A549 (cell line): ENCODE data around the gene TP53RK. TPM values are rescaled to one million over a fixed set of nuclear protein-coding genes. Genes with fewer than 3 reads are reported as not detected.

Experiments
- ATAC-seq, 2 experiments: fragments of 200-7000 bp in 1 of 2; fragments of >200 bp in 1 of 2; cut with Nextera tagmentation in 1 of 2; cut with Tn5 transposase in 1 of 2; 3 replicates each; pipeline versions ENCODE4 v1.8.0 to v1.9.1; 2018 to 2020; ENCODE audit warnings: mild to moderate bottlenecking in 1 of 2, moderate library complexity in 1 of 2
- CTCF ChIA-PET: fragments of 300-600 bp; sonication (Branson Sonifier 250); formaldehyde crosslinking; extraction: SDS; loops from one replicate; lab custom pipeline; 2021; ENCODE audit warnings: antibody characterized with exemption, inconsistent platforms; lab: Yijun Ruan, JAX
- POLR2A ChIA-PET: fragments of 350-600 bp; formaldehyde crosslinking; extraction: SDS; loops from one replicate; lab custom pipeline; 2021; ENCODE audit warnings: antibody characterized with exemption, inconsistent platforms; lab: Yijun Ruan, JAX
- DNase-seq, 2 experiments: peaks; one replicate each; pipeline versions ENCODE4 v3.0.0 to v3.0.0-alpha.2; 2011 to 2016; ENCODE audit warnings: low read depth in 1 of 2, low spot score in 1 of 2
- FAIRE-seq: peaks from 2 replicates; lab custom pipeline; 2011; peaks lifted over from hg19 to GRCh38; lab: Jason Lieb, UNC
- H3K27ac ChIP-seq, 2 experiments: fragments of >200 bp; sonication (Bioruptor Twin); formaldehyde crosslinking; 3 replicates each; pipeline ENCODE4 v1.5.1; 2016 to 2017
- H3K4me1 ChIP-seq: fragments of >200 bp; sonication (Bioruptor Twin); formaldehyde crosslinking; 3 replicates; pipeline ENCODE4 v1.6.1; 2016
- H3K4me2 ChIP-seq: fragments of >200 bp; sonication (Bioruptor Twin); formaldehyde crosslinking; 3 replicates; pipeline ENCODE4 v1.6.1; 2016
- H3K4me3 ChIP-seq: fragments of >200 bp; sonication (Bioruptor Twin); formaldehyde crosslinking; 3 replicates; pipeline ENCODE4 v1.5.1; 2016
- H3K9me3 ChIP-seq: fragments of >200 bp; sonication (Bioruptor Twin); formaldehyde crosslinking; 3 replicates; pipeline ENCODE4 v1.6.1; 2016
- ATOH8 ChIP-seq: fragments of 250-450 bp; sonication (Bioruptor Pico); IDR thresholded peaks from 2 replicates; pipeline ENCODE4 v1.5.0; 2020; ENCODE audit warnings: low read depth, mild to moderate bottlenecking, moderate library complexity
- BCL3 ChIP-seq: fragments of >200 bp; sonication (Bioruptor Twin); formaldehyde crosslinking; IDR thresholded peaks from 3 replicates; pipeline ENCODE4 v1.6.1; 2016
- CBX2 ChIP-seq: fragments of 200-600 bp; sonication (generic); IDR thresholded peaks from 2 replicates; pipeline ENCODE4 v1.6.1; 2016; ENCODE audit warnings: low read depth, mild to moderate bottlenecking, borderline replicate concordance
- CEBPB ChIP-seq, 2 experiments: fragments of >200 bp in 1 of 2; sonication (Bioruptor Twin) in 1 of 2; formaldehyde crosslinking in 1 of 2; IDR thresholded peaks; 2 replicates each; pipeline ENCODE4 v1.6.1; 2012 to 2016
- CHD2 ChIP-seq: fragments of 150-350 bp; IDR thresholded peaks from 2 replicates; pipeline ENCODE4 v1.6.1; 2014; ENCODE audit warnings: low read length; ENCODE audit not compliant: partially characterized antibody
- EP300 ChIP-seq, 2 experiments: fragments of >200 bp; sonication (Bioruptor Twin); formaldehyde crosslinking; IDR thresholded peaks; 2 replicates in 1 of 2; 3 replicates in 1 of 2; pipeline ENCODE4 v1.6.1; 2016 to 2017
- ESRRA ChIP-seq: fragments of 150-350 bp; IDR thresholded peaks from 2 replicates; pipeline ENCODE4 v1.6.1; 2014; ENCODE audit warnings: mild to moderate bottlenecking, low read length, borderline replicate concordance
- FOSB ChIP-seq: fragments of 250-450 bp; sonication (Bioruptor Pico); IDR thresholded peaks from 2 replicates; pipeline ENCODE4 v1.5.0; 2020; ENCODE audit warnings: mild to moderate bottlenecking, moderate library complexity
- FOSL2 ChIP-seq, 2 experiments: fragments of 450-650 bp in 1 of 2; fragments of >200 bp in 1 of 2; sonication (Bioruptor Twin) in 1 of 2; formaldehyde crosslinking; IDR thresholded peaks; 2 replicates each; pipeline versions ENCODE4 v1.5.0 to v1.6.1; 2016 to 2020; ENCODE audit warnings: mild to moderate bottlenecking in 1 of 2, moderate library complexity in 1 of 2
- GATA3 ChIP-seq: IDR thresholded peaks from 2 replicates; pipeline ENCODE4 v1.6.1; 2012; ENCODE audit warnings: borderline replicate concordance
- HDAC2 ChIP-seq: fragments of 200-600 bp; sonication (generic); IDR thresholded peaks from 2 replicates; pipeline ENCODE4 v1.6.1; 2016
- HES2 ChIP-seq: fragments of >200 bp; sonication (Bioruptor Twin); formaldehyde crosslinking; IDR thresholded peaks from 2 replicates; pipeline ENCODE4 v1.6.1; 2016
- HEYL ChIP-seq: fragments of 250-450 bp; sonication (Bioruptor Pico); IDR thresholded peaks from 2 replicates; pipeline ENCODE4 v1.8.0; 2021; ENCODE audit warnings: mild to moderate bottlenecking, moderate library complexity
- HOXB5 ChIP-seq: fragments of 250-450 bp; sonication (Bioruptor Pico); IDR thresholded peaks from 2 replicates; pipeline ENCODE4 v1.5.0; 2020; ENCODE audit warnings: mild to moderate bottlenecking, moderate library complexity
- JUN ChIP-seq, 2 experiments: fragments of >200 bp; sonication (Bioruptor Twin); formaldehyde crosslinking; IDR thresholded peaks; 2 replicates in 1 of 2; 3 replicates in 1 of 2; pipeline ENCODE4 v1.6.1; 2016 to 2017
- MAZ ChIP-seq: fragments of 150-350 bp; IDR thresholded peaks from 2 replicates; pipeline ENCODE4 v1.6.1; 2014; ENCODE audit warnings: antibody characterized with exemption, low read depth, low read length, borderline replicate concordance
- MYC ChIP-seq: IDR thresholded peaks from 2 replicates; pipeline ENCODE4 v1.6.1; 2012; ENCODE audit warnings: mild to moderate bottlenecking, inconsistent platforms, low read length, improper control_type of control experiment, borderline replicate concordance
- NFE2L2 ChIP-seq: fragments of 150-350 bp; conservative IDR thresholded peaks from 2 replicates; pipeline ENCODE4 v1.6.1; 2014; ENCODE audit warnings: low read length
- NPAS2 ChIP-seq: fragments of 250-450 bp; sonication (Bioruptor Pico); IDR thresholded peaks from 2 replicates; pipeline ENCODE4 v1.8.0; 2022; ENCODE audit warnings: mild to moderate bottlenecking, moderate library complexity, borderline replicate concordance
- PHF8 ChIP-seq: fragments of 200-600 bp; sonication (generic); IDR thresholded peaks from 2 replicates; pipeline ENCODE4 v1.6.1; 2016; ENCODE audit warnings: low read depth, mild to moderate bottlenecking, antibody characterized with exemption, moderate library complexity, borderline replicate concordance
- REST ChIP-seq: fragments of 200-600 bp; sonication (generic); IDR thresholded peaks from 2 replicates; pipeline ENCODE4 v1.6.1; 2016; ENCODE audit warnings: antibody characterized with exemption, mild to moderate bottlenecking, moderate library complexity
- RNF2 ChIP-seq: fragments of 200-600 bp; sonication (generic); IDR thresholded peaks from 2 replicates; pipeline ENCODE4 v1.6.1; 2016; ENCODE audit warnings: low read depth, mild to moderate bottlenecking, antibody characterized with exemption, moderate library complexity, borderline replicate concordance
- SREBF2 ChIP-seq: fragments of 450-650 bp; IDR thresholded peaks from 2 replicates; pipeline ENCODE4 v1.6.1; 2014; ENCODE audit warnings: mild to moderate bottlenecking, moderate library complexity
- ZC3H11A ChIP-seq: fragments of 450-650 bp; IDR thresholded peaks from 2 replicates; pipeline ENCODE4 v1.6.1; 2014; ENCODE audit warnings: antibody characterized with exemption, mild to moderate bottlenecking
- ZFP36 ChIP-seq: fragments of 450-650 bp; IDR thresholded peaks from 2 replicates; pipeline ENCODE4 v1.6.1; 2014; ENCODE audit warnings: borderline replicate concordance; ENCODE audit not compliant: partially characterized antibody
- WGBS: methylation state at CpG from one replicate; pipeline ENCODE4 v1.1.6; 2017; ENCODE audit errors: missing lambda C conversion rate; 5-methylcytosine and 5-hydroxymethylcytosine counted together
- polyA plus RNA-seq, 4 experiments: library from polyadenylated mRNA; depleted of rRNA in 3 of 4; stranded (reverse); fragments of >200 nt; fragmentation: RNase III in 1 of 4; extraction: RNeasy Plus Mini Kit Qiagen cat#74134 plus additional on column Dnase treatment in 1 of 4; gene quantifications; 2 replicates in 3 of 4; 3 replicates in 1 of 4; pipeline ENCODE4 v1.2.3, GENCODE V29; 2011 to 2017

The TP53RK gene
- polyA plus RNA-seq, 2 of the 4 experiments (the other 2 are of a cell fraction), result 9.8 to 11.8 TPM

GRCh38 chr20:46641424-46641823 is 47.8 kb downstream of the TP53RK start:
- POLR2A ChIA-PET, result no interaction called here
- H3K4me1 ChIP-seq, result no peaks in the 10 kb centered on the region
- H3K4me2 ChIP-seq, result no peak overlapping the region
- no peaks in the 10 kb centered on the region for H3K9me3 ChIP-seq
- no peak overlapping the region for H3K27ac ChIP-seq
- no peak for ATAC-seq
- TF ChIP-seq FOSL2 (IDR thresholded peaks at IDR 0.05) (no peak), FOSL2 (CRISPR knock-in tag; IDR thresholded peaks at IDR 0.05) (no peak), HES2 (no peak), BCL3 (no peak), HOXB5 (CRISPR knock-in tag) (no peak), CBX2 (no peak), ESRRA (no peak), MAZ (no peak), NFE2L2 (no peak), REST (no peak), NPAS2 (CRISPR knock-in tag) (no peak), CEBPB (IDR thresholded peaks at IDR 0.05) (no peak), SREBF2 (no peak), RNF2 (no peak), ZFP36 (no peak), MYC (no peak), ZC3H11A (no peak), EP300 (IDR thresholded peaks at IDR 0.05) (no peak), PHF8 (no peak), GATA3 (no peak)
- CTCF ChIA-PET, result interaction anchor here (1.0 kb wide), 1 partner anchor 8 kb away, joined by 3 read pairs; no protein-coding TSS in a partner anchor
- DNase-seq, result no peak
- H3K4me3 ChIP-seq, result no peak overlapping the region
- no peak for FAIRE-seq

- FAIRE-seq, result no peak
- Histone ChIP-seq H3K4me1 (no peaks in the 10 kb centered on the region), H3K4me2 (no peak overlapping the region), H3K27ac (no peak overlapping the region), H3K4me3 (no peak overlapping the region), H3K9me3 (no peaks in the 10 kb centered on the region)
- ATAC-seq, result no peak; a peak in 1 of 6 replicates
- ChIA-PET POLR2A (no interaction called here), CTCF (interaction anchor here (1.0 kb wide), 1 partner anchor 9 kb away, joined by 3 read pairs; no protein-coding TSS in a partner anchor)
- TF ChIP-seq CHD2 (no peak), HDAC2 (no peak), HES2 (no peak), HEYL (CRISPR knock-in tag) (no peak), FOSB (CRISPR knock-in tag) (no peak), JUN (IDR thresholded peaks at IDR 0.05) (no peak), ATOH8 (no peak)
- WGBS, result 39% methylated on average over 12 of the region's 14 CpGs
- DNase-seq, result no peak
These were observed 48.5 kb downstream of the TP53RK start for GRCh38 chr20:46640536-46641311.
